22Rv1 (cell line): ENCODE results near the gene SETBP1.

Source experiments
- CTCF ChIP-seq: fragments of 450-650 bp; IDR thresholded peaks from 2 replicates; pipeline ENCODE4 v1.5.1; 2017; ENCODE audit warnings: mild to moderate bottlenecking
- ZFX ChIP-seq: fragments of 450-650 bp; IDR thresholded peaks from 2 replicates; pipeline ENCODE4 v1.6.1; 2017; ENCODE audit warnings: antibody characterized with exemption, borderline replicate concordance

DNA sequence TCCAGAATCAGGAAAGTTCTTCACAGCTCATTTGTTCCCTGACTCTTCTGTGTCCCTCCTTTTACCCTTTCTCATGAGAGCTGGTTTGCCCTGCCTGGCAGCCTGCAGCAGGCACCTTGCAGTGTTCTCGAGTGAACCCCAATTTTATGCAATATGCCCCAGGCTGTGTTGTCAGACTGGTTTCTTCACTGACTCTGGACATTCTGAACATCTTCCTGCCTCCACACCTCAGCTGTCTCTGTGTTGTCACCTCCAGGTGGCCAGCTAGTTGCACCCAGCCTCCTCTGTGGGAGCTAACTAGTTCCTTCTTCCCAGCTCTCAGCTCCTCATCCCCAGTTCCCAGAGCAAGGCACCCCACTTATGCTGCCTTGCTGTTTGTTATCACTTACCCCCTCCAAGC, 5.5 kb downstream of the SETBP1 start:
- no peak for TF ChIP-seq CTCF
- TF ChIP-seq ZFX, result no peak
